H9 (cell line): ENCODE results near the gene CCDC3. TPM values are rescaled to one million over a fixed set of nuclear protein-coding genes. Genes with fewer than 3 reads are reported as not detected.

Experiments used
- DNase-seq: peaks from one replicate; pipeline ENCODE4 v3.0.0-alpha.2; 2017
- H2AFZ ChIP-seq: one replicate; pipeline ENCODE4 v1.6.1; 2013; ENCODE audit warnings: mild to moderate bottlenecking, low read length, control low read depth, moderate library complexity
- H2AK5ac ChIP-seq: 2 replicates; pipeline ENCODE4 v1.6.1; 2013; ENCODE audit warnings: low read length, control low read depth, mixed read lengths; ENCODE audit not compliant: insufficient read length
- H2BK120ac ChIP-seq: one replicate; pipeline ENCODE4 v1.6.1; 2013; ENCODE audit warnings: low read depth, mild to moderate bottlenecking, low read length, control low read depth, inconsistent platforms; ENCODE audit not compliant: poor library complexity, severe bottlenecking
- H2BK12ac ChIP-seq: 2 replicates; pipeline ENCODE4 v1.6.1; 2013; ENCODE audit warnings: low read length, control low read depth, mixed read lengths, low read depth; ENCODE audit not compliant: insufficient read length
- H2BK15ac ChIP-seq: 2 replicates; pipeline ENCODE4 v1.6.1; 2013; ENCODE audit warnings: low read depth, low read length, control low read depth
- H2BK20ac ChIP-seq: one replicate; pipeline ENCODE4 v1.6.1; 2013; ENCODE audit warnings: low read depth, mild to moderate bottlenecking, low read length, control low read depth, inconsistent platforms; ENCODE audit not compliant: poor library complexity, severe bottlenecking
- H2BK5ac ChIP-seq: 2 replicates; pipeline ENCODE4 v1.6.1; 2013; ENCODE audit warnings: low read length, control low read depth, mixed read lengths; ENCODE audit not compliant: insufficient read length
- H3K14ac ChIP-seq: 2 replicates; pipeline ENCODE4 v1.6.1; 2013; ENCODE audit warnings: low read length, control low read depth; ENCODE audit not compliant: insufficient read depth
- H3K18ac ChIP-seq: 2 replicates; pipeline ENCODE4 v1.6.1; 2013; ENCODE audit warnings: low read depth, mild to moderate bottlenecking, mixed read lengths, low read length, control low read depth; ENCODE audit not compliant: insufficient read length
- H3K23ac ChIP-seq: 2 replicates; pipeline ENCODE4 v1.6.1; 2013; ENCODE audit warnings: low read length, control low read depth, mixed read lengths, low read depth; ENCODE audit not compliant: insufficient read length
- H3K23me2 ChIP-seq: 2 replicates; pipeline ENCODE4 v1.6.1; 2013; ENCODE audit warnings: low read depth, mild to moderate bottlenecking, mixed read lengths, low read length, control low read depth; ENCODE audit not compliant: insufficient read length, poor library complexity, severe bottlenecking
- H3K27ac ChIP-seq: 2 replicates; pipeline ENCODE4 v1.5.1; 2013; ENCODE audit warnings: low read length, control low read depth, mixed read lengths, low read depth; ENCODE audit not compliant: insufficient read length
- H3K27me3 ChIP-seq: 2 replicates; pipeline ENCODE4 v1.6.1; 2013; ENCODE audit warnings: low read length, control low read depth, inconsistent platforms; ENCODE audit not compliant: insufficient read depth
- H3K4ac ChIP-seq: 2 replicates; pipeline ENCODE4 v1.6.1; 2013; ENCODE audit warnings: low read depth, mild to moderate bottlenecking, control low read depth, inconsistent platforms, low read length, moderate library complexity
- H3K4me1 ChIP-seq: 2 replicates; pipeline ENCODE4 v1.6.1; 2013; ENCODE audit warnings: low read length, control low read depth, inconsistent platforms; ENCODE audit not compliant: insufficient read depth
- H3K4me2 ChIP-seq: 2 replicates; pipeline ENCODE4 v1.6.1; 2013; ENCODE audit warnings: low read length, control low read depth, mixed read lengths; ENCODE audit not compliant: insufficient read length, insufficient read depth
- H3K56ac ChIP-seq: 2 replicates; pipeline ENCODE4 v1.6.1; 2013; ENCODE audit warnings: low read depth, mild to moderate bottlenecking, mixed read lengths, low read length, control low read depth; ENCODE audit not compliant: insufficient read length
- H3K79me1 ChIP-seq: 2 replicates; pipeline ENCODE4 v1.6.1; 2013; ENCODE audit warnings: low read depth, mild to moderate bottlenecking, moderate library complexity, low read length, control low read depth, inconsistent platforms; ENCODE audit not compliant: insufficient read depth, poor library complexity, severe bottlenecking
- H3K79me2 ChIP-seq: 2 replicates; pipeline ENCODE4 v1.6.1; 2013; ENCODE audit warnings: low read length, control low read depth, inconsistent platforms; ENCODE audit not compliant: insufficient read depth
- H3K9ac ChIP-seq: 2 replicates; pipeline ENCODE4 v1.6.1; 2013; ENCODE audit warnings: low read length, control low read depth, mixed read lengths; ENCODE audit not compliant: insufficient read length; ENCODE audit errors: extremely low read depth
- H3K9me3 ChIP-seq: one replicate; pipeline ENCODE4 v1.6.1; 2013; ENCODE audit warnings: low read depth, low read length, inconsistent platforms; ENCODE audit not compliant: control insufficient read depth
- H3T11ph ChIP-seq: one replicate; pipeline ENCODE4 v1.6.1; 2013; ENCODE audit warnings: mild to moderate bottlenecking, low read length, control low read depth, inconsistent platforms
- H4K20me1 ChIP-seq: one replicate; pipeline ENCODE4 v1.6.1; 2013; ENCODE audit not compliant: control insufficient read depth, insufficient read length, insufficient read depth
- H4K5ac ChIP-seq: 2 replicates; pipeline ENCODE4 v1.6.1; 2013; ENCODE audit warnings: low read depth, mild to moderate bottlenecking, mixed read lengths, low read length, control low read depth; ENCODE audit not compliant: insufficient read length
- H4K8ac ChIP-seq: replicated peaks from 2 replicates; pipeline ENCODE4 v1.6.1; 2013; ENCODE audit warnings: low read length, control low read depth, mixed read lengths, low read depth; ENCODE audit not compliant: insufficient read length
- H4K91ac ChIP-seq: 2 replicates; pipeline ENCODE4 v1.6.1; 2013; ENCODE audit warnings: low read depth, mild to moderate bottlenecking, moderate library complexity, mixed read lengths, low read length, control low read depth; ENCODE audit not compliant: insufficient read length
- H3K27ac Mint-ChIP-seq, 3 experiments: 2 replicates in 2 of 3; 3 replicates in 1 of 3; pipeline ENCODE4 v1.8.0; 2020 to 2021; ENCODE audit warnings: mixed read lengths in 3 of 3, mild to moderate bottlenecking in 1 of 3, moderate library complexity in 1 of 3
- H3K27me3 Mint-ChIP-seq: 2 replicates; pipeline ENCODE4 v1.8.0; 2021; ENCODE audit warnings: low read depth, mild to moderate bottlenecking, moderate library complexity, mixed read lengths
- H3K36me3 Mint-ChIP-seq, 3 experiments: 2 replicates in 2 of 3; 3 replicates in 1 of 3; pipeline ENCODE4 v1.8.0; 2020 to 2021; ENCODE audit warnings: low read depth in 3 of 3, mixed read lengths in 3 of 3; ENCODE audit not compliant: insufficient read depth in 1 of 3
- H3K4me1 Mint-ChIP-seq, 2 experiments: 2 replicates each; pipeline ENCODE4 v1.8.0; 2020; ENCODE audit warnings: mixed read lengths in 2 of 2
- H3K4me3 Mint-ChIP-seq, 2 experiments: 2 replicates in 1 of 2; 3 replicates in 1 of 2; pipeline ENCODE4 v1.8.0; 2020 to 2021; ENCODE audit warnings: mild to moderate bottlenecking in 2 of 2, mixed read lengths in 2 of 2, moderate library complexity in 1 of 2
- H3K9me3 Mint-ChIP-seq, 2 experiments: 2 replicates in 1 of 2; 3 replicates in 1 of 2; pipeline ENCODE4 v1.8.0; 2020; ENCODE audit warnings: mild to moderate bottlenecking in 2 of 2, mixed read lengths in 2 of 2, moderate library complexity in 1 of 2
- WGBS: extraction: QIAGEN DNeasy Blood & Tissue Kit; methylation state at CpG from one replicate; pipeline ENCODE4 v1.1.7; 2013; ENCODE audit warnings: missing lambda C conversion rate, low lambda C conversion rate, mixed read lengths; ENCODE audit not compliant: insufficient read length; ENCODE audit errors: extremely low coverage; 5-methylcytosine and 5-hydroxymethylcytosine counted together
- total RNA-seq: library from RNA; stranded (reverse); gene quantifications from 2 replicates; pipeline ENCODE4 v1.2.1, GENCODE V29; 2021
- TF ChIP-seq, protein P1 (sequence below): fragments of 200-600 bp; sonication (generic); conservative IDR thresholded peaks from 3 replicates; pipeline ENCODE4 v1.8.0; 2021; ENCODE audit warnings: antibody characterized with exemption, mild to moderate bottlenecking

CCDC3 gene
- total RNA-seq, 1 experiment from 2014 or later: 2.3 TPM

- Histone ChIP-seq H3K56ac (no peak overlapping the region), H3K4me2 (no peak overlapping the region), H4K20me1 (no peaks in the 10 kb centered on the region), H3K79me1 (no peaks in the 10 kb centered on the region), H4K8ac (no peak overlapping the region), H2BK12ac (no peak overlapping the region), H3K4me1 (no peaks in the 10 kb centered on the region), H3K18ac (peak overlapping the region; percentile 35), H3K23me2 (no peaks in the 10 kb centered on the region), H2BK20ac (no peak overlapping the region), H3K14ac (no peak overlapping the region; the same call in 1 of the 2 replicates), H3K27ac (no peak overlapping the region), H2BK15ac (no peak overlapping the region), H3K9ac (no peak overlapping the region), H3K9me3 (no peaks in the 10 kb centered on the region), H2BK120ac (no peak overlapping the region), H3K4ac (no peak overlapping the region), H2AFZ (no peak overlapping the region), H3K27me3 (no peaks in the 10 kb centered on the region), H4K91ac (no peak overlapping the region), H3K79me2 (no peaks in the 10 kb centered on the region), H3K23ac (no peak overlapping the region), H4K5ac (no peak overlapping the region), H2BK5ac (no peak overlapping the region), H3T11ph (no peak overlapping the region), H2AK5ac (no peak overlapping the region)
- DNase-seq: no peak
- Mint-ChIP-seq H3K27me3 (peaks cover 2% of the 10 kb centered on the region; the same call in 1 of the 2 replicates), H3K36me3 (no peaks in the 10 kb centered on the region), H3K4me3 (no peak overlapping the region), H3K9me3 (peaks cover 0 to 8% of the 10 kb centered on the region in 2 experiments; a peak in 2 of 5 replicates), H3K27ac (no peak overlapping the region; a peak in 1 of 7 replicates), H3K4me1 (peaks cover 6 to 11% of the 10 kb centered on the region in 2 experiments)
- TF ChIP-seq, protein P1, sequence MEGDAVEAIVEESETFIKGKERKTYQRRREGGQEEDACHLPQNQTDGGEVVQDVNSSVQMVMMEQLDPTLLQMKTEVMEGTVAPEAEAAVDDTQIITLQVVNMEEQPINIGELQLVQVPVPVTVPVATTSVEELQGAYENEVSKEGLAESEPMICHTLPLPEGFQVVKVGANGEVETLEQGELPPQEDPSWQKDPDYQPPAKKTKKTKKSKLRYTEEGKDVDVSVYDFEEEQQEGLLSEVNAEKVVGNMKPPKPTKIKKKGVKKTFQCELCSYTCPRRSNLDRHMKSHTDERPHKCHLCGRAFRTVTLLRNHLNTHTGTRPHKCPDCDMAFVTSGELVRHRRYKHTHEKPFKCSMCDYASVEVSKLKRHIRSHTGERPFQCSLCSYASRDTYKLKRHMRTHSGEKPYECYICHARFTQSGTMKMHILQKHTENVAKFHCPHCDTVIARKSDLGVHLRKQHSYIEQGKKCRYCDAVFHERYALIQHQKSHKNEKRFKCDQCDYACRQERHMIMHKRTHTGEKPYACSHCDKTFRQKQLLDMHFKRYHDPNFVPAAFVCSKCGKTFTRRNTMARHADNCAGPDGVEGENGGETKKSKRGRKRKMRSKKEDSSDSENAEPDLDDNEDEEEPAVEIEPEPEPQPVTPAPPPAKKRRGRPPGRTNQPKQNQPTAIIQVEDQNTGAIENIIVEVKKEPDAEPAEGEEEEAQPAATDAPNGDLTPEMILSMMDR: no peak
- no CpG with 5 or more reads among the region's 5 CpGs for WGBS
Measured at GRCh38 chr10:12875100-12875499, 126.4 kb downstream of the CCDC3 start.
